AG10803 (cell line): ENCODE data around the gene TMEM121.
A peak's percentile ranks its signal among the peaks of the same experiment; 100 is the strongest.

Source experiments
- DNase-seq: peaks from one replicate; pipeline ENCODE4 v3.0.0; 2010; ENCODE audit warnings: low read depth
- H3K4me3 ChIP-seq: 2 replicates; pipeline ENCODE4 v1.5.1; 2011; ENCODE audit warnings: mild to moderate bottlenecking, low read length, control low read depth
- TF ChIP-seq, protein P1 (sequence below): conservative IDR thresholded peaks from 2 replicates; pipeline ENCODE4 v1.5.1; 2011; ENCODE audit warnings: mild to moderate bottlenecking, low read length, control low read depth, inconsistent platforms

The TMEM121 gene

GRCh38 chr14:105487986-105488777 is 38.2 kb upstream of the TMEM121 start:
- H3K4me3 ChIP-seq: peak overlapping the region; percentile 69
- DNase-seq: no peak
- TF ChIP-seq, protein P1, sequence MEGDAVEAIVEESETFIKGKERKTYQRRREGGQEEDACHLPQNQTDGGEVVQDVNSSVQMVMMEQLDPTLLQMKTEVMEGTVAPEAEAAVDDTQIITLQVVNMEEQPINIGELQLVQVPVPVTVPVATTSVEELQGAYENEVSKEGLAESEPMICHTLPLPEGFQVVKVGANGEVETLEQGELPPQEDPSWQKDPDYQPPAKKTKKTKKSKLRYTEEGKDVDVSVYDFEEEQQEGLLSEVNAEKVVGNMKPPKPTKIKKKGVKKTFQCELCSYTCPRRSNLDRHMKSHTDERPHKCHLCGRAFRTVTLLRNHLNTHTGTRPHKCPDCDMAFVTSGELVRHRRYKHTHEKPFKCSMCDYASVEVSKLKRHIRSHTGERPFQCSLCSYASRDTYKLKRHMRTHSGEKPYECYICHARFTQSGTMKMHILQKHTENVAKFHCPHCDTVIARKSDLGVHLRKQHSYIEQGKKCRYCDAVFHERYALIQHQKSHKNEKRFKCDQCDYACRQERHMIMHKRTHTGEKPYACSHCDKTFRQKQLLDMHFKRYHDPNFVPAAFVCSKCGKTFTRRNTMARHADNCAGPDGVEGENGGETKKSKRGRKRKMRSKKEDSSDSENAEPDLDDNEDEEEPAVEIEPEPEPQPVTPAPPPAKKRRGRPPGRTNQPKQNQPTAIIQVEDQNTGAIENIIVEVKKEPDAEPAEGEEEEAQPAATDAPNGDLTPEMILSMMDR: peak; percentile 9

GRCh38 chr14:105488781-105489541 is 37.4 kb upstream of the TMEM121 start:
- DNase-seq: no peak
- H3K4me3 ChIP-seq: peak overlapping the region; percentile 69

DNA sequence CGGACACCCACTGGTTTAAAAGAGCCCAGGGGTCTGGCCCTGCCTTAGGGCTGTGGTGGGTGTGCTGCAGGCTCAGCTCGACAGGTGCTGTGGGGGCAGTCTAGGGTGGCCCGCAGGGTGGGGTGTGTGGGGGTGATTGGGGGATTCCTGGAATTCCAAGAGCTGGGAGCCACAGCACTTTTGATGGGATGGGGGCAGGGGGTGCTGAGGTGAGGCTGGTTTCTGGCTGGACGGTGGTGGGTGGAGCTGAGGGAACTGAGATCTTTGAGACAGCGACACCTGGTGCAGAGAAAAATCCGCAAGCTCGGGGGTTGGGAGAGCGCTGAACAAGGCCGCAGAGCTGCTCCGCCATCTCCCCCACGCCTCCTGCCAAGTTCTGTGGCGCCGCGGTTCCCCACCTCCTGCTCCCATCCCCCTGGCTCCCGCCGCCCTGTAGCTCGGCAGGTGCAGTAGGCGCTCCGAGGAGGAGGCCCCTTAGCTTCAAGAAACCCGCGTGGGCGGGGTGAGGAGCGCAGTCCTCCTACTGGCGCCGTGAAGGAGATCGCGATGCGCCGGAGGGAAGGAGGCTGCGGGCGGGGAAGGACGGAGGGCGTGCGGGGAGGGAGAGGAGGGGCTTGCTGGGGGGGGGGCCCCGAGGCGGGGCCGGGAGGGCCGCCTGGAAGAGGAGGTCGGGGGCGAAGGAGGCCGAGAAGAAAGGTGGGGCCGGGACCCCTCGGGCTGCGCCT is 36.7 kb upstream of the TMEM121 start:
- peak; percentile 74 for DNase-seq

More at GRCh38 chr14:105488781-105489541, 37.4 kb upstream of the TMEM121 start:
- TF ChIP-seq, protein P1: no peak

GRCh38 chr14:105490267-105490571 is 36.2 kb upstream of the TMEM121 start:
- TF ChIP-seq, protein P1: no peak
- no peak for DNase-seq
- peak overlapping the region; percentile 69 for H3K4me3 ChIP-seq

More for the DNA sequence above, 36.7 kb upstream of the TMEM121 start:
- TF ChIP-seq, protein P1: peak; percentile 68
- H3K4me3 ChIP-seq: peak overlapping the region; percentile 69

DNA sequence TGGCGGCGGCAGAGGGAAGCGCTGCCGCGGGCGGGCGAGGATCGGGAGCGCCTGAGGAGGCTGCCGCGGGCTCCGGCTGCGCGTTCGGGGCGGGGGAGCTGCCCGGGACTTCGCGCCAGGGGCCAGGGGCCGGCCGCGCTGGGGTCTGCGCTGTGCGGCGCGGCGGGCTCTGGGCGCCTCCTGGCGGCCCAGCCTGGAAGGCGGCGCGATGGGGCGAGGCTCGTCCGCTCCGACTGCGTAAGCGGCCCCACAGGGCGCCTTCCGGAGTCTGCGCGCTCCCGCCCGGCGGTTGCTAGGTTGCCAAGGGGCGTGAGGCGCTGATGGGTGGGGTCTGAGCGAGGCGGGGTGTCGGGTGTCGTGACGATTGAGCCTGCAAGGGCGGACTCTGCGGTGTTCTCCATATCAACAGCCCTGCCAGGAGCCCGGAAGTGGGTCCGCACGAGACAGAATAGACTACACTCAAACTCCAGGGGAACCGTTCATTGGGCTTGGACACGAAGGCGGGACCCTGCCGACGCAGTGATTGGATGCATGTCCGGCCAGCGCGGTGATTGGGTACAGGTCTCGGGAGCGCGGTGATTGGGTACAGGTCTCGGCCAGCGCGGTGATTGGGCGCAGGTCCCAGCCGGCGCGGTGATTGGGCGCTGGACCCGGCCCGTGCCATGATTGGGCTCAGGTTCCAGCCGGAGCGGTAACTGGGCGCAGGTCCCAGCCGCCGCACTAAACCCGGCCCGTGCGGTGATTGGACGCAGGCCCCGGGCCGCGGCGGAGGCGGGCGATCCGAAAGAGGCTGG is 35.6 kb upstream of the TMEM121 start, which contains the start of gene TEDC1:
TEDC1 (plus strand) TSS at position 675 of the 794 bp plus-strand sequence. CDS start 130 bp downstream, outside the sequence.
- TF ChIP-seq, protein P1: peak; percentile 51
- peak; percentile 100 for DNase-seq
- H3K4me3 ChIP-seq: peak within 1 kb of the TSS; percentile 69

GRCh38 chr14:105491366-105491973 is 34.9 kb upstream of the TMEM121 start:
- no peak for DNase-seq
- TF ChIP-seq, protein P1: no peak
- H3K4me3 ChIP-seq: peak overlapping the region; percentile 61
